DOHH2 (cell line): ENCODE data around the gene PON1.

ENCODE experiments used
- H3F3A ChIP-seq: fragments of 200-600 bp; sonication (generic), shearing (Covaris generic); 2 replicates; pipeline ENCODE4 v1.6.0; 2016; ENCODE audit warnings: antibody characterized with exemption, mild to moderate bottlenecking; ENCODE audit not compliant: control insufficient read depth, insufficient read depth
- H3K27ac ChIP-seq: fragments of 200-600 bp; sonication (generic); 2 replicates; pipeline ENCODE4 v1.5.1; 2014; ENCODE audit warnings: low read depth, mild to moderate bottlenecking, low read length, moderate library complexity
- H3K27me3 ChIP-seq: fragments of 200-600 bp; sonication (generic); 2 replicates; pipeline ENCODE4 v1.6.1; 2014; ENCODE audit warnings: mild to moderate bottlenecking, low read length, mixed read lengths; ENCODE audit not compliant: control insufficient read depth
- H3K36me3 ChIP-seq: fragments of 200-600 bp; sonication (generic); 2 replicates; pipeline ENCODE4 v1.6.1; 2014; ENCODE audit warnings: mild to moderate bottlenecking, low read length, moderate library complexity, mixed read lengths; ENCODE audit not compliant: control insufficient read depth
- H3K4me1 ChIP-seq: fragments of 200-600 bp; sonication (generic); 2 replicates; pipeline ENCODE4 v1.6.1; 2014; ENCODE audit warnings: mild to moderate bottlenecking, low read length, mixed read lengths; ENCODE audit not compliant: control insufficient read depth
- H3K4me2 ChIP-seq: fragments of 200-600 bp; sonication (generic); 2 replicates; pipeline ENCODE4 v1.6.0; 2014; ENCODE audit warnings: mild to moderate bottlenecking, low read length, moderate library complexity
- H3K4me3 ChIP-seq: fragments of 200-600 bp; sonication (generic); 2 replicates; pipeline ENCODE4 v1.5.1; 2014; ENCODE audit warnings: mild to moderate bottlenecking, low read length, mixed read lengths
- H3K79me2 ChIP-seq: fragments of 200-600 bp; sonication (generic); 2 replicates; pipeline ENCODE4 v1.6.1; 2014; ENCODE audit warnings: mild to moderate bottlenecking, low read length, mixed read lengths; ENCODE audit not compliant: control insufficient read depth
- H3K9me2 ChIP-seq: fragments of 200-600 bp; sonication (generic); replicated peaks from 2 replicates; pipeline ENCODE4 v1.6.1; 2014; ENCODE audit warnings: mild to moderate bottlenecking, low read length, mixed read lengths; ENCODE audit not compliant: control insufficient read depth
- H3K9me3 ChIP-seq: fragments of 200-600 bp; sonication (generic); 2 replicates; pipeline ENCODE4 v1.6.1; 2014; ENCODE audit warnings: antibody characterized with exemption, low read length, mixed read lengths; ENCODE audit not compliant: control insufficient read depth, insufficient read depth
- H4K20me1 ChIP-seq: fragments of 200-600 bp; sonication (generic); 2 replicates; pipeline ENCODE4 v1.6.0; 2014; ENCODE audit warnings: low read depth, mild to moderate bottlenecking, antibody characterized with exemption, low read length, moderate library complexity; ENCODE audit not compliant: control insufficient read depth, insufficient read depth
- EZH2phosphoT487 ChIP-seq: fragments of 200-600 bp; sonication (generic); IDR thresholded peaks from 2 replicates; pipeline ENCODE4 v1.6.1; 2017; ENCODE audit warnings: borderline replicate concordance, mild to moderate bottlenecking, antibody characterized with exemption, low read length, moderate library complexity, mixed read lengths
- TF ChIP-seq, protein P1 (sequence below): fragments of 200-600 bp; sonication (generic); IDR thresholded peaks from one replicate; pipeline ENCODE4 v1.5.1; 2014; ENCODE audit warnings: antibody characterized with exemption, mild to moderate bottlenecking, low read depth, low read length; ENCODE audit not compliant: poor library complexity, severe bottlenecking

The PON1 gene

DNA sequence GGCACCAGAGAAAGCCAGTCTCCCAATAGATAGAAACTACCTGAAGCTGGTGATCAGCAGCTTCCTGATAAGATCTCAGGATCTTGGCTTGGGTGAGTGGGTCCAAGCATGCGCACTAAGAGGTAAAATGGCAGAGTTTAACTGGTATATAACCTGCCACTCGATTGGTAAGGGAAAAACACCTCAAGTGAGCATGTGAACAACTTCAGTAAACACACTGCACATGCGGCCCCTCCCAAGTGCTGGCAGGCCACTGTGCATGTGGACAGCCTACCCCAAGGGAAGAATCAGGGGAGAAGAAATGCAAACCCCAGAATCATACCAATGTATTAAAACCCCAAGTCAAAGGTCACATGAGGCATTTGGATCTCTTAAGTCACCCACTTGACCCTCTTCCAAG is 17.7 kb upstream of the PON1 start:
- Histone ChIP-seq H3F3A (no peaks in the 10 kb centered on the region), H3K9me2 (no peaks in the 10 kb centered on the region), H3K27ac (no peak overlapping the region), H3K79me2 (no peaks in the 10 kb centered on the region), H3K36me3 (no peaks in the 10 kb centered on the region), H3K4me1 (no peaks in the 10 kb centered on the region), H3K9me3 (no peaks in the 10 kb centered on the region), H4K20me1 (no peaks in the 10 kb centered on the region), H3K27me3 (no peaks in the 10 kb centered on the region), H3K4me2 (no peak overlapping the region), H3K4me3 (no peak overlapping the region)
- TF ChIP-seq EZH2phosphoT487, result no peak
- TF ChIP-seq, protein P1, sequence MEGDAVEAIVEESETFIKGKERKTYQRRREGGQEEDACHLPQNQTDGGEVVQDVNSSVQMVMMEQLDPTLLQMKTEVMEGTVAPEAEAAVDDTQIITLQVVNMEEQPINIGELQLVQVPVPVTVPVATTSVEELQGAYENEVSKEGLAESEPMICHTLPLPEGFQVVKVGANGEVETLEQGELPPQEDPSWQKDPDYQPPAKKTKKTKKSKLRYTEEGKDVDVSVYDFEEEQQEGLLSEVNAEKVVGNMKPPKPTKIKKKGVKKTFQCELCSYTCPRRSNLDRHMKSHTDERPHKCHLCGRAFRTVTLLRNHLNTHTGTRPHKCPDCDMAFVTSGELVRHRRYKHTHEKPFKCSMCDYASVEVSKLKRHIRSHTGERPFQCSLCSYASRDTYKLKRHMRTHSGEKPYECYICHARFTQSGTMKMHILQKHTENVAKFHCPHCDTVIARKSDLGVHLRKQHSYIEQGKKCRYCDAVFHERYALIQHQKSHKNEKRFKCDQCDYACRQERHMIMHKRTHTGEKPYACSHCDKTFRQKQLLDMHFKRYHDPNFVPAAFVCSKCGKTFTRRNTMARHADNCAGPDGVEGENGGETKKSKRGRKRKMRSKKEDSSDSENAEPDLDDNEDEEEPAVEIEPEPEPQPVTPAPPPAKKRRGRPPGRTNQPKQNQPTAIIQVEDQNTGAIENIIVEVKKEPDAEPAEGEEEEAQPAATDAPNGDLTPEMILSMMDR, result no peak

DNA sequence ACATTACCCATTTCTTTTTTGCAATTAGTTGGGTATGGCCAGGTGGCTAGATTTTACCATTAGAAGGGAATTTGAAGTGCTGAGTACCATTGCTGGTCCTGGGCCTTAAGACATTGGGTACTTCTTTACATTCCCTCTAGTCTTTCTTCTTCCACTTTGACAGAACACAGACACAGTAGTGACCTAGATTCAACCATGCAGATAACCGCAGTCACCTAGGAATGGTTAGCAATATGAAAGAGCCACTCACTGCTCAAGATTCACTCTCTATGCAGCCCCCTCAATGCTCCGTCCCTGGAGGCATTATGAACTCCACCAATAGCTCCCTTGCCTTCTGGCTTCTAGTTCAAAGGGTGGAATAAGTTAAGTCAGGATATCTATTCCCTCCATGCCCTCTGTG is 16.2 kb upstream of the PON1 start:
- no peaks in the 10 kb centered on the region for H3K9me3 ChIP-seq
- TF ChIP-seq, protein P1, result no peak
- H3K4me1 ChIP-seq, result no peaks in the 10 kb centered on the region
- H3K4me3 ChIP-seq, result no peak overlapping the region
- no peaks in the 10 kb centered on the region for H3K36me3 ChIP-seq
- no peaks in the 10 kb centered on the region for H3K27me3 ChIP-seq
- H3K4me2 ChIP-seq, result no peak overlapping the region
- no peak overlapping the region for H3K27ac ChIP-seq
- H3K9me2 ChIP-seq, result no peaks in the 10 kb centered on the region
- H3F3A ChIP-seq, result no peaks in the 10 kb centered on the region
- no peaks in the 10 kb centered on the region for H4K20me1 ChIP-seq
- H3K79me2 ChIP-seq, result no peaks in the 10 kb centered on the region

DNA sequence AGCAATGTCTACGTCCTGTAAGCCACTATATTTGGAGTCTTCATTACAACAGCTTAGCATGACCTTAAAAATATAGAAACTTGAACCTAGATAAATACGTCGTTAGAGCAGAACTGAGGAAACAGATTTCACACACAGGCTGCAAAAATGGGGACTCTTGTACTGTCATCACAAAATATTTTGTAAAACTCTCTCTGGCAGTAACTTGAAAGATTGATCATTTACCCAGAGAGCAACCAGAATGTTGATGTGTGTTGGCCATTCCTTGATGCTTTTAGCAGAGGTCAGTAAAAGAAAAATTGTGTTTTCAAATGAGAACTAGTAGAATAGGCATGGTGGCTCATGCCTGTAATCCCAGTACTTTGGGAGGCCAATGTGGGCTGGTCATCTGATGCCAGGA is 14.5 kb upstream of the PON1 start:
- no peaks in the 10 kb centered on the region for H3K36me3 ChIP-seq
- H3K27ac ChIP-seq, result no peak overlapping the region
- TF ChIP-seq, protein P1, result no peak
- TF ChIP-seq EZH2phosphoT487, result no peak
- H3K9me2 ChIP-seq, result no peaks in the 10 kb centered on the region
- H4K20me1 ChIP-seq, result no peaks in the 10 kb centered on the region
- no peaks in the 10 kb centered on the region for H3K4me1 ChIP-seq
- no peaks in the 10 kb centered on the region for H3K79me2 ChIP-seq
- H3K27me3 ChIP-seq, result no peaks in the 10 kb centered on the region
- no peak overlapping the region for H3K4me3 ChIP-seq
- no peak overlapping the region for H3K4me2 ChIP-seq
- no peaks in the 10 kb centered on the region for H3F3A ChIP-seq
- no peaks in the 10 kb centered on the region for H3K9me3 ChIP-seq

DNA sequence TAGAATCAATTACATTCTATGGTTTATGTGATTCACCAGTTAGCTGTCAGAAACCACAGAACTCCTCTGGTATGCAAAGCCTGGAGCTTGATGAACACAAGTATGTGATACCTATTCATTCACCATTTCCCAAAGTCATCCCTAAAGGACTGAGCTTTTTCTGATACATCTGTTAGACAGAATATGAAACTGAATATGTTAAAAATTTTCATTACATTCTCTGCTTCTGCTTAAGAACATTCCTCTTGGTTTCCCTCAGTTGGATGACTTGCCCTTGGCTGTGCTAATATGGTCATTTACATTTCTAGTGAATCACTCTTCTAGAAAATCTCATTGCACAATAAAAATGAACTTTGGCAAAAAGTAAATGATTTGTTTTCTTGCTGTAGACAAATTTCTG is 10.8 kb upstream of the PON1 start:
- Histone ChIP-seq H3F3A (no peaks in the 10 kb centered on the region), H3K9me2 (no peaks in the 10 kb centered on the region), H4K20me1 (no peaks in the 10 kb centered on the region), H3K36me3 (no peaks in the 10 kb centered on the region), H3K9me3 (no peaks in the 10 kb centered on the region), H3K27me3 (no peaks in the 10 kb centered on the region), H3K4me2 (no peak overlapping the region), H3K4me1 (no peaks in the 10 kb centered on the region), H3K4me3 (no peak overlapping the region), H3K27ac (no peak overlapping the region), H3K79me2 (no peaks in the 10 kb centered on the region)
- TF ChIP-seq EZH2phosphoT487, result no peak
- TF ChIP-seq, protein P1, result no peak
